Fibroblast of skin of right biceps (primary cell): ENCODE data around the gene TCHHL1.
"Not testable (repeated sequence)": the region's sequence is repeated elsewhere in the genome, so short reads cannot be mapped to it uniquely, and the experiment has no call there.

ENCODE experiments used
- DNase-seq: peaks from one replicate; pipeline ENCODE4 v3.0.0-alpha.2; 2013

The TCHHL1 gene

GRCh38 chr1:152084853-152085252, 4.0 kb downstream of the TCHHL1 start:
- DNase-seq, result no peak

DNA sequence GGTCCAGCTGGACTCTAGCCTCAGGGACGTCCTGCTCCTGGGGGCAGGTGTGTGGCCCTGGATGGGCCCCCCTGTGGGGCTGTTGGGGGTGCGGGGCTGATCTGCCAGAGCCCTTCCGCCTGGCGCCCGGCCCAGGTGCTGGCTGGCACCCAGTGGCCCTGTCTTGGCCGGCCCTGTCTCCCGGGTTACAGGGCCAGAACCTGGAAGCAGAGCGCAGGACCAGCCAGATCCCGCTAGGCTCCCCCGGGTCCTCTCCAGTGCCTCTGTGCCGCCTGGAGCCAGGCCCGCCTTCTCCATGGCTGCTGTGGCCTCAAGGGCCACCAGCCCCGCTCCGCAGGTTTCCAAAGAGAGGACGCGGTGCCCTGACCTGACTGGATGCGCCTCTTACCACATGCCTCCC, 7.8 kb downstream of the TCHHL1 start:
- DNase-seq, result not testable (repeated sequence)

DNA sequence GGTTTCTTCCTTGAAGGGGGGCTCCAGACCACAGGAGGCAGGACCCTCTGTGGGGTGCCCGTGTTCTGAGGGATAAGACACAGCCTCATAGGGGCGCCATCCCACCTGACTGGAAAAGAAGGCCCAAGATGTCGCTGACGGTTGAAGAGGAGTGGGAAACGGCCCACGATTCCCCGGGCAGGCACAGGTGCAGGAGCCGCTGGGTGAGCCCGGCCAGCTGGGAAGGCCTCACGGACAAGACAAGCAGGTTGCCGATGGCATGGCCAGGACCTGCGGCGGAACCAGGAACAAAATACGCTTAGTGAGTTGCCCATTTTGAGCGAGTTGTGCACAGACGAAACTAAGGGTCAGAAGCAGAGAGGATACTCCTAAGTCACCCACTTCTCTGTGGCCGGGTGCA, 8.4 kb downstream of the TCHHL1 start:
- DNase-seq, result not testable (repeated sequence)

- no peak for DNase-seq
These were observed 9.9 kb downstream of the TCHHL1 start for GRCh38 chr1:152078831-152079441.

DNA sequence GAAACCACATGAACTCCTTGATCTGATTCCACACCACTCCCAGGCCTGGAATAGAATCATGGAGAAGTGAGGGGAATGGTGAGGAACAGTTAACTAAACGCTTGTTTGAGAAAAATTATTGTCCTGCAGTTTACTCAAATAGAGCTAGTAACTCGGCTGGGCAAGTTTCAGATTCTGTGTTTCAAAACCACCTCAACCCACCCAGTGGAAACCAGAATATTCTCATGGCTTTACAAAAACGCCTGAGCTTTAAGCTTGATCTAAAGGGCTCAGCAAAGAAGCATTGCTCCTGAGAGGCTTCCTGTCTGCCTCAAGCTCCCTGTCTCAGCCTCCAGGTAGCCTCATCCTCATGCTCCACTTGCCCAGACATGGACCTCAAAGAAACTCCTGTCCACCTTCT, 16.6 kb downstream of the TCHHL1 start:
- DNase-seq, result no peak

- DNase-seq, result no peak
These were observed 17.7 kb downstream of the TCHHL1 start for GRCh38 chr1:152071123-152071522.

DNA sequence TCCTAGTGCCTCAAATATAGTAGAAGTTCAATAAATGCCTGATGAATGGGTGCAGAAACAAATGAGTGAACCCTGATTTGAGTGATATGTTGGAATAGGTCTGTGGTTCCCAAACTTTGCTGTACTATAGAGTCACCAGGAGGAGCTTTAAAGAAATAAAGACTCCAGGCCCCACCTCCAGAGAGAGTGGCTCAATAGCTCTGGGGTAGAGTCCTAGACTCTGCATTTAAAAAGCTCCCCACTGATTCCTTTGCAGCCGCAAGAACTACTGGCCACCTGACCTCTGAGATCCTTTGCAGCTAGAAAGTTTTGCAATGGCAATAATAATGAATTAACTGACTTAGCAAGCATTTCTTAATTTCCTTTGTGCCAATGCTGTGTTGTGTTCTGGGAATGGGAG, 20.9 kb downstream of the TCHHL1 start:
- no peak for DNase-seq

DNA sequence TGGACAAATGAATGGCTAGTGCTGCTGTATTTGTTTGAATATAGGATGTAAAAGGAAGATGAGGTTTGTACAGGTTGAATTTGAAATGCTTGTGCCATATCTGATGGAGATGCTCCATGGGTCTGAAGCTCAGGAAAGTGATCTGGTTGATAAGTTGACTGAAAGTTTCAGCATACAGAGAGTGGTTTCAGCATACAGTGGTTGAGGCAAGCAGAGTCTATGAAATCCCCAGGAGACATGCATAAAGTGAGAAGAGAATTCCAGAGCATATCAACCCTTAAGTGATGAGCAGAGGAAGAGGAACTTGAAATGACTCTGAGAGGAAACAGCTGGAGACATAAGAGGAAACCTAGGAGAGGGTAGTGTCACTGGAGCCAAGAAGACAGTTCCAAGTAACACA, 21.7 kb downstream of the TCHHL1 start:
- no peak for DNase-seq

- no peak for DNase-seq
These were observed 26.9 kb downstream of the TCHHL1 start for GRCh38 chr1:152061952-152062351.

DNA sequence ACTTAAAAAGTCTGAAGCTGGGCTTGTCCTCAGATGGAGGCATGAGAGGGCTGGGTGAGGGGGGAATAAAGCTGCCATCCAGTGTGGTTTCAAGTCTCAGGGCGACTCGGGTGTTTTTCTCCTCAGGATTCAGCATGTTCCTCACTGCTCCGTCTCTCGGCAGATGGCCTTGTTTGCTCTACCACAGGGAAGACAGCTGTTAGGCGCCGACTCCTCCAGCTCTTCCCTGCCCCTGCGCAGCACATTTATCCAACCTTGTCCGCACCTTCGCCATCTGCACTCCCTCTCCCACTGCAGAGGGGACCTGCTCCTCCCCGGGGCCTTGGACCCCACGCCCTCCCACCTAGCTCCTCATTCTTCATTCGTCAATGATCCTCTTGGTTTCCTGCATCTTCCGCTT, 35.5 kb downstream of the TCHHL1 start:
- DNase-seq, result no peak

DNA sequence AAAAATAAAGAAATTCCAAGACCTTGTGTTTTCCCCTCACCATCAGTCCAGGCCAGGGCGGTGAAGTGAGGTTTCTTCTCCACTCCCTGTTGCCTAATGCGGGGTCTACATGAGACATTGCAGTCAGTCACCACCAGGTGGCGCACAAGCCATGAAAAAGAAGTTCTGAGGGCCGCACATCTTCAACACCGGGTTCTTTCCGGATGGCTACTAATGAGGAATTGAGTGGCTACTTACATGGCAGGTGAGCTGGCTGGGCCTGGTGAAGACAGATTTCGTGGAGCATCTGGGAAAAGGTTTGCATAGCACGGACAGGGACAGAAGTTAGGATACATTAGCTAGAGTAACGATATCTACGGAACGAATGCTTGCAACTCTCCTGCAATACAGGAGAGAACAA, 36.3 kb downstream of the TCHHL1 start:
- DNase-seq, result peak; percentile 71

DNA sequence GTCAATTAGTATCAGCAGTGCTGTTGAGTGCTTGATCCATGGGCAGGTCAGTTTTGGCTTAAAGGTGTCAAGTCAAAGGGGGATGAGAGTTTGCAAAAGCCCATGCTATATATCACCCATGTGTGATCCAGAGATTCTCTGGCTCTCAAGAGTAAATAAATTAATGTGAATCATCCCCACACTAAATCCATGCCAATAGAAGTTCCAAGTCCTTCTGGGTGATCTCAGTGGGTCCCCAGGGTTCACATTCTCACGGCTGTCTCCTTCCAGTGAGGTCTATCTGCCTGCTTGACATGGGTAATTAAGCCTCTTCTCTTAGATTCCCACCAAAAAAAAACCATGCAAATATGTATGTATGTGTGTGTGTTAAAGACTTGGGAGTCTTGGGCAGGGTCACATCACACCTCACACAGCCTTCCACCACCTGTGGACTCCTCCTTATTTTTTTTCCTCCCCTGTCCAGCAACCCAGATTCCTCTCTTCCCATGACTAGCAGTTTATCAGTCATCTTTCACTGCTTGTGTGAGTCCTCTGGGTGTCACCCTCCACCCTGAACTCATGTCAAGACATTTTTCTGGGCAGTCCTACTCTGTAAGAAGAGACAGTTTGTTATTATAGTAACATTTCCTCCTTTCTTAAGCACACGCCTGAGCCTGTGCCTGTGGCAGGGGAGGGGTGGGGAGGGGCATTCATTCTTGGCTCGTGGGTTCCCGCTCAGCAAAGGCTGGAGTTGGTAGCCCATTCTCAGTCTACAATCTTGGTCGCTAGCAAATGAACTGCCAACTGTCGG, 37.8 kb downstream of the TCHHL1 start:
- DNase-seq, result peak; percentile 24

GRCh38 chr1:152049291-152050083, 39.4 kb downstream of the TCHHL1 start:
- peak; percentile 38 for DNase-seq

- DNase-seq, result no peak
These were observed 40.4 kb downstream of the TCHHL1 start for GRCh38 chr1:152048416-152049009.

- peak; percentile 99 for DNase-seq
These were observed 41.0 kb downstream of the TCHHL1 start for GRCh38 chr1:152047730-152048415.

DNA sequence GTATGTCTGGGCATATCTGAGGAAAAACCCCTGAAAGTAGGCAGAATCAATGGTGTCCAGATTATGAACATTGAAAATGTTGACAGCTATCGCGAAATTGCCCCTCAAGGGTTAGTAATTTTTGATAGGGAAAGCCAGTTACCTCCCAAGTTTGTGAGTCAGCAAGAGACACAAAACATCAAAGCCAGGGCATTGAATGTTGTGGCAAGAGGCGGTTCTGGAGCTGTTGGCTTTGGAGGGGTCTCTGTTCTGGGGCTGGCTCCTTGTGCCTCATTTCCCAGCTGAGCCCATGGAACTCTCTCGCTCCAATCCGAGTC, 41.5 kb downstream of the TCHHL1 start:
- no peak for DNase-seq

- peak; percentile 6 for DNase-seq
These were observed 44.5 kb downstream of the TCHHL1 start for GRCh38 chr1:152044386-152044785.

DNA sequence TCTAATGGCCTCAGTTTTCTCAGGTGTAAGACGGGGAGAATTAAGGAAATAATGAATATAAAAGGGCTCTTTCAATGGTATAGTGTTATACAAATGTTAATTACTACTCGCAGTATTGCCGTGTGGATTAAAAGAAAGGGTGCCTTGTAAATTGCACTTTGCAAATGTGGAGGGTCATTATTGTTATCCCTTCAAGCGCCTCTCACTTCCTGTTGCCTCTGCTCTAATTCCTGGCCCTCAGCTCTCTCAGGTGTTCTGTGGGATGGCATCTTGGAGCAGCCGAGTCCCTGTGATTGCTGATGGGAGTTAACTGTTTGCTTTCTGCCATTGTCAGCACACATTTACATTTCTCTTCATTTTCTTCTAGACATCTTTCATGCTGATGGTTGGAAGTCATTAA, 45.0 kb downstream of the TCHHL1 start:
- DNase-seq, result no peak

DNA sequence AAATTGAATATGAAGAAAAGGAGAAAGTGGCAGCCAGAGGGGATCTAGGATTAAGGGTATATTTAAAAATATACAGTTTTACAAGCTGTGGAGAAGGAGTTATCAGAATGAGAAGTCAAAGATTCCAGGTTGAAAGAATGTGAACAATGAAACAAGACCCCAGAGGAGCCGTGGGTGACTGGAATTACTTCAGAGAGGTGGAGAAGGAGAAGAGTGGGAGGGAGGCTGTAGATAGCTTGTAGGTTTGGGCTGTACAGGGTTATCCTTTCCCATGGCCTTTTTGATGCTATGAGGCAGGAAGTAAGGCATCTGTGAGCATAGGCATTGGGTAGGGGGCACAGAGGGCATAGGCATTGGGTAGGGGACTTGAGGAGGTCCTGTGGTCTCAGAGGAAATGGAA, 46.8 kb downstream of the TCHHL1 start:
- no peak for DNase-seq

DNA sequence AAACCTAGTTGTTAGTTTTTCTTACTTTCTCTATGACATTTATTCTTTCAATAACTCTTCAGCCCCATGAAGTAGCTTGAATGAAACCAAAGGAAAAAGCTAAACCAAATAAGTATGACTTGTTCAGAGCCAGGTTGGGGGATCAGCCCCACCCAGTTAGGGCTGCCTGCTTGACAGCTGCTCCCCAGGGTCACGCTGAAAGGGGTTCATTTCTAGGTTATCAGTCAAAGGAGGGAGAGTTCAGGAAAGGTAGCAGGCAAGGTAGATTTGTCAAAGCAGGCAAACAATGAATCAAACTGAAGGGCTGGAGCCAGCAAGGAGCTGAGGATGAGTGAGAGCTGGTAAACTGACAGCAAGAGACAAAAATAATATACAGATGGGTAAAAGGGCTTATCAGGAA, 49.0 kb downstream of the TCHHL1 start:
- DNase-seq, result no peak

GRCh38 chr1:152039461-152039860, 49.4 kb downstream of the TCHHL1 start:
- DNase-seq, result no peak

DNA sequence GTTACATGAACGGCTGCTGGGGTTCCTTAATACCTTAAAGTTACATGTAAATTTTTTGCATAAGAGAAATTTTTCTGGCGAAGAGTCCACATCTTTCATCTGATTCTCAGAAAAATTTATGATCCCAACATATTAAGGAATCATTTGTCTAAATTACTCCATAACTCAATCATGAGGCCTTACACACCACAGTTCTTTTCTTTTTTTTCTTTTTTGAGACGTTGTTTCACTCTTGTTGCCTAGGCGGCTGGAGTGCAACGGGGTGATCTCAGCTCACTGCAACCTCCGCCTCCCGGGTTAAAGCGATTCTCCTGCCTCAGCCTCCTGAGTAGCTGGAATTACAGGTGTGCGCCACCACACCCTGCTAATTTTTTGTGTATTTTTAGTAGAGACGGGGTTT, 50.0 kb downstream of the TCHHL1 start:
- no peak for DNase-seq
